HG03457 (cell line): Measurements from ENCODE around the gene GDPD2.

Source experiments
- ATAC-seq: cut with Tn5 transposase; IDR thresholded peaks from one replicate; pipeline ENCODE4 v1.9.1; 2021; ENCODE audit warnings: moderate number of reproducible peaks; ENCODE audit not compliant: unreplicated experiment

GDPD2 gene

DNA sequence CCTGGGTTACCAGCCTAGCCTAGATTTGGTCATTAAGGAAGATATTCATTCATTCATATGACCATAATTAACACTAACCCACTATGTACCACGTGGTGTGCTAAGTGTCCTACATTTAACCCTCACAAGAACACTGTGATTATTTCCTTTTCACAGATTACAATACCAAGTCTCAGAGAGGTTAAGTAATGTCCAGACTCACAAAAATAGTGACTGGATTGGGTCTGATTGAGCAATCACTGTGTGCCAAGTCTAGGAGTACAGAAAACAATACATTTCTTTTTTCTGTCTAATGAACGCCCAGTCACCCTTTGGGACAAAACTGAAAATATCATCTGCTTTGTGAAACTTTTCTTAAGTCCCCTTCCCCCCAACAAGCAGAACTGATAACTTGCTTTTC is 13.9 kb downstream of the GDPD2 start:
- ATAC-seq: no peak

- ATAC-seq: no peak
These were observed 15.0 kb downstream of the GDPD2 start for GRCh38 chrX:70437921-70438665.

GRCh38 chrX:70439016-70439415 is 15.9 kb downstream of the GDPD2 start:
- no peak for ATAC-seq

DNA sequence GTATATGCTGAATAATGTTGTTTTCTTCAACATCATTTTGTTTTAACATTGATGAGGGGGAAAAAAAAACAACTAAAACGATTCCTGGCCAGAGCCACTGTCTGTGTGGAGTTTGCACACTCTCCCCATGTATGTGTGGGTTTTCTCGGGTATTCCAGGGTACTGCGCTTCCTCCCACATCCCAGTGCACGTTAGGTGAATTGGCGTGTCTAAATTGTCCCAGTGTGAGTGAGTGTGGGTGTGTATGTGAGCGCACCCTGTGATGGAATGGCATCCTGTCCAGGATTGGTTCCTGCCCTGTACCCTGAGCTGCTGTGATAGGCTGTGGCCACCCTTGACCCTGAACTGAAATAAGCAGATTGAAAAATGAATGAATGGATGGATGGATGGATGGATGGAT is 19.1 kb downstream of the GDPD2 start:
- no peak for ATAC-seq

DNA sequence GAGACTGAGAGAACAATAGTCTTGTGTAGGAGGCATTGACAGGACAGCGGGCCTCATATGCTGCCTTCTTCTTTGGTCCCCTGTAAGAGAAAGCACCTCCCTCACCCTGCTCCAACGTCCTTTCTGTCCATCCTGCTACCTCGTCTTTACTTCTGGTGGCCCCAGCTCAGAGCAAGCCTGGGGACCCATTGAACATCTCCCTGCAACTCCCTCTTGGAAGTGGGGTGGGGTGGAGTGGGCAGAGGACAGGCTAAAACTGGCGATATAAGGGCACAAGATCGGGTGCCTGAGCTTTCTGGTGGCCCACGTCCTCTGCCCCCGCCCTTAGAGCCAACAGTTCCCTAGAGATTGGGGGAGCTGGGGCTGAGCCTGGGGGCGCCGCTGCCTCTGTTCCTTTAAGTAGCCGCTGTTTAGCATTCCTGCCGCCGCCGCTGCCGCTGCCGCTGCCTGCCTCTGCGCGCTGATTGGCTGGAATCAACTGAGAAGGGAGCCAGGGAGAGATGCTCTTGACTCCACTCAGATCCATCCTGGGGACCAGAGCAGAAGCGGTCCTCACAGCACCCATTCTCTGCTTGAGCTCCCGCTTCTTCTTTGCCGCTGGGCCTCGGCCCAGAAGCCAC is 21.3 kb downstream of the GDPD2 start, which contains the start of gene DLG3:
TSS of gene DLG3 (plus strand) at position 510 of the 620 bp plus-strand sequence. CDS start 367 bp downstream, outside the sequence.
- no peak for ATAC-seq

- no peak for ATAC-seq
These were observed 22.0 kb downstream of the GDPD2 start for GRCh38 chrX:70444946-70445656.

- no peak for ATAC-seq
These were observed 22.8 kb downstream of the GDPD2 start for GRCh38 chrX:70445951-70446350.

GRCh38 chrX:70446380-70447350 is 23.6 kb downstream of the GDPD2 start:
- ATAC-seq: no peak

GRCh38 chrX:70449457-70449966 is 26.4 kb downstream of the GDPD2 start:
- no peak for ATAC-seq

GRCh38 chrX:70452143-70452733 is 29.1 kb downstream of the GDPD2 start:
- ATAC-seq: no peak

GRCh38 chrX:70453024-70453618 is 30.0 kb downstream of the GDPD2 start:
- no peak for ATAC-seq

DNA sequence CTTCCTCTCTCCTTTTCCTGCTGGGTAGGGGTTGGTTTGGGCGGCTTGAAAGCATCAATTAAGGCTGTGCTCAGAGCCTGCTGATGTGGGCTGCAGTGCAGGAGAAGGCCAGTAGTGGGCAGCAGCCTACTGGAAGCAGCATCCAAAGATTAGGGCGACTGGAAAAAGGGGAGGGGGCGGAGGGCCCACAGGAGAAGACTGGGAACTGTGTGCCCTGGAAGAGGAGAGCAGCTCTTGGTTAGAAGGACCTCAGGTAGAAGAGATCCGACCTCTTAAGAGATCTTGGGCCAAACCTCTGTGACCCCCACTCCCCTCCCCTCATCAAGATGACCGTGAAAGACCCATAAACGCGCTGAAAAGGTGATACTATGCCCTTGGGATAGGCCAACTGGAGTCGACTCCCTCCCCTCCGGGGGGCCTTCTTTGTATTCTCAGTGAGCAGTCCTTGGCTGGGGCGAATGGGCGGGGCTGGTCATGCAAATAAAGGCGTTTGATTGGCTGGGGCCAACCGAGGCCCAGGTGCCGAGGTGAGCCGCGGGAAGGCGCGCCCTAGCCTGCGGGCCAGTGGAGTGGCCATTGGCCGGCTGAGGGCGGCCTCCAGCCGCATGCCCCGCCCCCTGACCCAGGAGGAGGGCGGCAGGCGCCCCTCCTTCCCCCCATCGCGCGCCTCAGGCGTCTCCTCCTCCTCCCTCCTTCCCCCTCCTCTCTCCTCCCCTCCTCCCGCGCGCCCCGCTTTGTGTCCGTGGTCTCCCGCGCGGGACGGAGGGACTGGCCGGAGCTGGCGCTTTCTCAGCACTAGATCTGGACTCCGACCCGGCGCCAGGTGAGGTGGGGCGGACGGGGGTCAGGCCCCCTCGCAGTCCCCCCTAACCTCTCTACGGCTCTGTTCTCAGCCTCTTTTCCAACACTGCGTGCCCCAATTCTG is 31.6 kb downstream of the GDPD2 start:
- peak; percentile 42 for ATAC-seq

DNA sequence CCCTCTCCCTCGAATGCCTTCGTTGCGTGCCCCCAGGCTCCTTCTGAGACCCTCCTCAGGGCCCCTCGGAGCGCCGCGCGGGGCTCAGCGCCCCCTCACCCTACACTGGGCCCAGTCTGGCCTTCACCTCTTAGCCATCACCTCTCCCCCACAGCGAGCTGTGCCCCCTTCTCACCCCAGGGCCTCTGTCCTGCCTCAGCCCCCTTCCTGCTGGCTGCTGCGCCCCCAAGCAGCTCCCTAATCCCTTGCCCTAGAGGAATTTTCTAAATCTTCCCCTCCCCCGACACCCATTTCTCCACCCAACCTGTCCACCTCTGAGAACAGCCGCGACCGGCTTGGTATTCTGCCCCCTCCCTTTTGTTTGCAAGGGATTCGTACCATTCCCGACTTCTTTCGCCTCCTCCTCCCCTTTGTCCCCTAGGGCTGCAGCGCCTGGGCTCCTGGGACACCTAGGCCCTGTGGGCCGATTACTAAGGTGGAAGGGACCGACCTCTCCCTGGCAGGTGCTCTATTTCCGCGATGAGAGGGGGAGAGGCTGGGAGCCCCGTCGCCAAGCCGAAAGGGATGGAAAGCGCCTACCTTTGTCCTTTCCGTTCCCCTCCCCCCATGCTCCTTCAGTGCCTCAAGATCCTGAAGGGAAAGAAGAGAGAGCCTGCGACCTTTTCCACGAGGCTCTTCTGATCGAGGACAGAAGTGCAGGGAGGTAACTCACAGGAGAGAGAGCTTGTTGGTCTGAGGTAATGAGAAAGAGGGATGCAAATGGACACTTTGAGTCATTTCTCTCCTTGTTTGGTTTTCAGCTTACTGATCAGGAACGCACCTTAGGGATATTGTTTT is 32.5 kb downstream of the GDPD2 start:
- no peak for ATAC-seq

GRCh38 chrX:70456256-70456655 is 33.1 kb downstream of the GDPD2 start:
- no peak for ATAC-seq

- no peak for ATAC-seq
These were observed 37.9 kb downstream of the GDPD2 start for GRCh38 chrX:70461026-70461425.

DNA sequence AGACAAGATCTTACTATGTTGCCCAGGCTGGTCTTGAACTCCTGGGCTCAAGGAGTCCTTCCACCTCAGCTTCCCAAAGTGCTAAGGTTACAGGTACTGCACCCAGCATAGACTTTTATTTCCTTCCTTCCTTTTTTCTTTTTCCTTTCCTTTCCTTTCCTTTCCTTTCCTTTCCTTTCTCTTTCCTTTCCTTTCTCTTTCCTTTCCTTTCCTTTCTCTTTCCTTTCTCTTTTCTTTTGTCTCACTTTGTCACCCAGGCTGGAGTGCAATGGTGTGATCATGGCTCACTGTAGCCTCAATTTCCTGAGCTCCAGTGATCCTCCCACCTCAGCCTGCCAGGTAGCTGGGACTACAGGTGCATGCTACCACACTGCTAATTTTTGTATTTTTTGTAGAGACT is 40.9 kb downstream of the GDPD2 start:
- ATAC-seq: no peak

DNA sequence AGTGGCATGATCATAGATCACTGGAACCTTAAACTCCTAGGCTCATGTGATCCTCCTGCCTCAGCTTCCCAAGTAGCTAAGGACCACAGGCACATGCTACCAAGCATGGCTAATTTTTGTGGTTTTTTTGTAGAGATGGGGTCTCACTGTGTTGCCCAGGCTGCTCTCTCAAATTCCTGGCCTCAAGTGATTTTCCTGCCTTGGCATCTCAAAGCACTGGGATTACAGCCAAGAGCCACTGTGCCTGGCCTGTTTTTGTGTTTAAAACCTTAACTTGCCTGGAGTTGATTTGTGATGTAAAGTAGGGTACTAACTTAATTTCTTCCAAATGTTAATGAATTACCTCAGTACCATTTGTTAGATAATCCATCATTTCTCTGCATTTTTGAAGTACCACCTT is 43.9 kb downstream of the GDPD2 start:
- ATAC-seq: no peak

GRCh38 chrX:70468709-70469108 is 45.6 kb downstream of the GDPD2 start:
- ATAC-seq: no peak
